OCI-LY1 (cell line): ENCODE data around the gene USP5.

ENCODE experiments used
- H2AFZ ChIP-seq: fragments of 200-600 bp; sonication (generic), shearing (Covaris generic); 2 replicates; pipeline ENCODE4 v1.6.0; 2014; ENCODE audit warnings: antibody characterized with exemption, mild to moderate bottlenecking, low read length
- H3F3A ChIP-seq: fragments of 200-600 bp; sonication (generic), shearing (Covaris generic); 2 replicates; pipeline ENCODE4 v1.6.0; 2014; ENCODE audit warnings: mild to moderate bottlenecking, antibody characterized with exemption, low read length, moderate library complexity; ENCODE audit not compliant: insufficient read depth
- H3K27ac ChIP-seq: fragments of 200-600 bp; sonication (generic); 2 replicates; pipeline ENCODE4 v1.5.1; 2014; ENCODE audit warnings: low read length, mixed run types, mild to moderate bottlenecking, low read depth; ENCODE audit not compliant: poor library complexity, severe bottlenecking
- H3K27me3 ChIP-seq: fragments of 200-600 bp; sonication (generic); 2 replicates; pipeline ENCODE4 v1.6.0; 2014; ENCODE audit warnings: antibody characterized with exemption, mild to moderate bottlenecking, low read length, moderate library complexity; ENCODE audit not compliant: insufficient read depth
- H3K36me3 ChIP-seq: fragments of 200-600 bp; sonication (generic); 2 replicates; pipeline ENCODE4 v1.6.1; 2014; ENCODE audit warnings: mild to moderate bottlenecking, antibody characterized with exemption, low read length, moderate library complexity, mixed read lengths; ENCODE audit not compliant: insufficient read depth
- H3K4me1 ChIP-seq: fragments of 200-600 bp; sonication (generic); 2 replicates; pipeline ENCODE4 v1.5.1; 2014; ENCODE audit warnings: mild to moderate bottlenecking, low read length, moderate library complexity; ENCODE audit not compliant: insufficient read depth, severe bottlenecking
- H3K4me2 ChIP-seq: fragments of 200-600 bp; sonication (generic), shearing (Covaris generic); 2 replicates; pipeline ENCODE4 v1.6.1; 2014; ENCODE audit warnings: low read length
- H3K4me3 ChIP-seq: fragments of 200-600 bp; sonication (generic); 2 replicates; pipeline ENCODE4 v1.5.1; 2014; ENCODE audit warnings: low read length, low read depth, mild to moderate bottlenecking, mixed read lengths; ENCODE audit not compliant: poor library complexity, severe bottlenecking
- H3K79me2 ChIP-seq: fragments of 200-600 bp; shearing (Covaris generic); 2 replicates; pipeline ENCODE4 v1.6.1; 2016; ENCODE audit warnings: mixed run types, low read length, mixed read lengths; ENCODE audit not compliant: insufficient read depth
- H3K9ac ChIP-seq: fragments of 200-600 bp; sonication (generic), shearing (Covaris generic); 2 replicates; pipeline ENCODE4 v1.6.1; 2014; ENCODE audit warnings: mild to moderate bottlenecking, low read length, mixed read lengths
- H3K9me2 ChIP-seq: fragments of 200-600 bp; sonication (generic), shearing (Covaris generic); 2 replicates; pipeline ENCODE4 v1.6.1; 2014; ENCODE audit warnings: low read depth, mild to moderate bottlenecking, low read length, mixed read lengths
- H3K9me3 ChIP-seq: fragments of 200-600 bp; shearing (Covaris generic); 2 replicates; pipeline ENCODE4 v1.6.1; 2014; ENCODE audit warnings: low read length, mixed read lengths
- H4K20me1 ChIP-seq: fragments of 200-600 bp; sonication (generic), shearing (Covaris generic); 2 replicates; pipeline ENCODE4 v1.6.0; 2016; ENCODE audit warnings: mild to moderate bottlenecking, low read length; ENCODE audit not compliant: insufficient read depth
- CTCF ChIP-seq: fragments of 200-600 bp; sonication (generic), shearing (Covaris generic); IDR thresholded peaks from 2 replicates; pipeline ENCODE4 v1.5.1; 2017; ENCODE audit warnings: mild to moderate bottlenecking, antibody characterized with exemption, low read length, moderate library complexity, mixed read lengths
- EZH2 ChIP-seq: fragments of 200-600 bp; sonication (generic), shearing (Covaris generic); IDR thresholded peaks from 2 replicates; pipeline ENCODE4 v1.8.0; 2017; ENCODE audit warnings: borderline replicate concordance, mixed run types, mild to moderate bottlenecking, antibody characterized with exemption, low read length, moderate library complexity, mixed read lengths

USP5 gene

GRCh38 chr12:6842075-6842474 is 9.9 kb upstream of the USP5 start:
- no peak overlapping the region for H3K27ac ChIP-seq
- H3K9ac ChIP-seq, result no peak overlapping the region
- H3K9me3 ChIP-seq, result no peaks in the 10 kb centered on the region
- no peak for TF ChIP-seq EZH2
- TF ChIP-seq CTCF, result no peak
- H3K4me3 ChIP-seq, result no peak overlapping the region
- no peak overlapping the region for H3K4me2 ChIP-seq
- H2AFZ ChIP-seq, result no peak overlapping the region
- H3K4me1 ChIP-seq, result peaks cover 41% of the 10 kb centered on the region
- no peaks in the 10 kb centered on the region; the same call in 1 of the 2 replicates for H3K27me3 ChIP-seq
- H3F3A ChIP-seq, result 0 out of 2 replicates have a peak, but pooled peaks cover 3% of the 10 kb centered on the region
- H3K9me2 ChIP-seq, result no peaks in the 10 kb centered on the region
- H3K36me3 ChIP-seq, result peaks cover 12% of the 10 kb centered on the region; the same call in 1 of the 2 replicates
- H3K79me2 ChIP-seq, result no peaks in the 10 kb centered on the region
- no peaks in the 10 kb centered on the region for H4K20me1 ChIP-seq

GRCh38 chr12:6843118-6843902 is 8.6 kb upstream of the USP5 start:
- Histone ChIP-seq H3K4me2 (peak overlapping the region; percentile 42; the same call in 1 of the 2 replicates), H4K20me1 (no peaks in the 10 kb centered on the region), H3K27ac (no peak overlapping the region), H3K9me3 (no peaks in the 10 kb centered on the region), H3K9ac (peak overlapping the region; percentile 13; the same call in 1 of the 2 replicates), H3K27me3 (no peaks in the 10 kb centered on the region), H2AFZ (no peak overlapping the region), H3K9me2 (no peaks in the 10 kb centered on the region), H3K4me1 (peaks cover 41% of the 10 kb centered on the region), H3K36me3 (peaks cover 25% of the 10 kb centered on the region; the same call in 1 of the 2 replicates), H3K79me2 (no peaks in the 10 kb centered on the region), H3F3A (0 out of 2 replicates have a peak, but pooled peaks cover 3% of the 10 kb centered on the region), H3K4me3 (peak overlapping the region; percentile 8)
- TF ChIP-seq CTCF (peak; percentile 38; the same call in 1 of the 2 replicates), EZH2 (no peak)

DNA sequence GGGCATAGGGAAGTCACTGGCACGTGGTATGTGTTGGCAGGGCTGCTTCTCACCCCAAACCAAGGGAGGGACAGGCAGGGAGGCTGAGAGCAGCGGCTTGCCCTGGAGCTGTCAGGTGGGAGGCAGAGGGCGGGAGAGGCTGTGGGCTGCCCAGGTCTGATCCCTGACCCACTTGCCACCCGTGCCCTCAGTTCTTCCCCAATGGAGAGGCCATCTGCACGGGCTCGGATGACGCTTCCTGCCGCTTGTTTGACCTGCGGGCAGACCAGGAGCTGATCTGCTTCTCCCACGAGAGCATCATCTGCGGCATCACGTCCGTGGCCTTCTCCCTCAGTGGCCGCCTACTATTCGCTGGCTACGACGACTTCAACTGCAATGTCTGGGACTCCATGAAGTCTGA is 6.6 kb upstream of the USP5 start:
- TF ChIP-seq CTCF, result no peak
- no peak for TF ChIP-seq EZH2
- 0 out of 2 replicates have a peak, but pooled peaks cover 3% of the 10 kb centered on the region for H3F3A ChIP-seq
- H3K9me2 ChIP-seq, result no peaks in the 10 kb centered on the region
- H4K20me1 ChIP-seq, result no peaks in the 10 kb centered on the region
- peaks cover 43% of the 10 kb centered on the region for H3K36me3 ChIP-seq
- H3K4me1 ChIP-seq, result peaks cover 44% of the 10 kb centered on the region
- peaks cover 3% of the 10 kb centered on the region; the same call in 1 of the 2 replicates for H3K79me2 ChIP-seq
- H3K4me2 ChIP-seq, result no peak overlapping the region
- no peaks in the 10 kb centered on the region for H3K9me3 ChIP-seq
- H3K27ac ChIP-seq, result no peak overlapping the region
- H3K4me3 ChIP-seq, result no peak overlapping the region
- H3K9ac ChIP-seq, result no peak overlapping the region
- H3K27me3 ChIP-seq, result no peaks in the 10 kb centered on the region
- H2AFZ ChIP-seq, result no peak overlapping the region
